Transverse colon (tissue), 4 donors: ENCODE data around the gene FTCD.

Source experiments
- CTCF ChIP-seq, 5 experiments: fragments of 200-600 bp in 3 of 5; fragments of 450-650 bp in 2 of 5; sonication (generic) in 3 of 5; IDR thresholded peaks; 1 replicate in 2 of 5; 2 replicates in 3 of 5; pipeline ENCODE4 v1.5.1; 2016 to 2017; ENCODE audit warnings: antibody characterized with exemption in 5 of 5, inconsistent platforms in 3 of 5, mild to moderate bottlenecking in 2 of 5, moderate library complexity in 1 of 5
- EP300 ChIP-seq: sonication (generic); formaldehyde crosslinking; IDR thresholded peaks from one replicate; pipeline ENCODE4 v1.6.1; 2017; ENCODE audit warnings: antibody characterized with exemption, low read depth
- POLR2A ChIP-seq: fragments of 450-650 bp; IDR thresholded peaks from one replicate; pipeline ENCODE4 v1.6.1; 2016; ENCODE audit warnings: antibody characterized with exemption, mild to moderate bottlenecking, moderate library complexity
- POLR2AphosphoS5 ChIP-seq, 3 donors: sonication (generic); formaldehyde crosslinking; IDR thresholded peaks; one replicate each; pipeline ENCODE4 v1.6.1; 2016; ENCODE audit warnings: antibody characterized with exemption in 3 of 3

GRCh38 chr21:46185716-46186115, 30.3 kb upstream of the FTCD start:
- no peak for TF ChIP-seq CTCF (IDR thresholded peaks at IDR 0.05)
- no peak for TF ChIP-seq POLR2A
- no peak for TF ChIP-seq POLR2AphosphoS5 (IDR thresholded peaks at IDR 0.05)
- no peak for TF ChIP-seq EP300
